Measurements from ENCODE around the gene GPR63. TPM values are rescaled to one million over a fixed set of nuclear protein-coding genes. Genes with fewer than 3 reads are reported as not detected.

Gene GPR63
- total RNA-seq, 2 donors from 2014 or later: 0.96 to 3.4 TPM

DNA sequence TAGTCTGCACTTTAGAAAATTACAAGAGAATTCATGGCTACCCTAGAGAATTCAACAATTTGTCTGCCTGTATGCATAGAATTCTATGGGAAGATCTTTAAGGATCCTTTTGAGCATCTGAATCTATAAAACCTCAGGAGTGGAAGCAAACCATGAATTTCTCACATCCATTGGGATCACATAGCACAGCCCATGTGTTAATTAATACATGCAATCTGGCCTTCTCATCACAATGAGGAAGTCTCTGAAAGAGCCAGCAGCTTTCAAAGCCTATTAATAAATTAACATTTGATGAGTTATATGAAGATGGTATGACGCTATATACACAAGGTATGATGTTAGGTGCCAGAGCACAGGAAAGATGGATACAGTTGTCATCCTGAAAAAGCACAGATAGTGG is 35.7 kb upstream of the GPR63 start:
- Histone ChIP-seq H3K9me3 (no peaks in the 10 kb centered on the region), H3K4me3 (no peak overlapping the region), H3K4me1 (replicated peaks) (no peaks in the 10 kb centered on the region), H3K27ac (no peak overlapping the region), H3K36me3 (no peaks in the 10 kb centered on the region), H3K27me3 (replicated peaks; ENCODE audit: insufficient read depth) (no peaks in the 10 kb centered on the region)
- intact Hi-C loops (cut with DNase I): no loop called here
- WGBS: 95% methylated on average over 1 of the region's 1 CpG
- TF ChIP-seq, protein P1, sequence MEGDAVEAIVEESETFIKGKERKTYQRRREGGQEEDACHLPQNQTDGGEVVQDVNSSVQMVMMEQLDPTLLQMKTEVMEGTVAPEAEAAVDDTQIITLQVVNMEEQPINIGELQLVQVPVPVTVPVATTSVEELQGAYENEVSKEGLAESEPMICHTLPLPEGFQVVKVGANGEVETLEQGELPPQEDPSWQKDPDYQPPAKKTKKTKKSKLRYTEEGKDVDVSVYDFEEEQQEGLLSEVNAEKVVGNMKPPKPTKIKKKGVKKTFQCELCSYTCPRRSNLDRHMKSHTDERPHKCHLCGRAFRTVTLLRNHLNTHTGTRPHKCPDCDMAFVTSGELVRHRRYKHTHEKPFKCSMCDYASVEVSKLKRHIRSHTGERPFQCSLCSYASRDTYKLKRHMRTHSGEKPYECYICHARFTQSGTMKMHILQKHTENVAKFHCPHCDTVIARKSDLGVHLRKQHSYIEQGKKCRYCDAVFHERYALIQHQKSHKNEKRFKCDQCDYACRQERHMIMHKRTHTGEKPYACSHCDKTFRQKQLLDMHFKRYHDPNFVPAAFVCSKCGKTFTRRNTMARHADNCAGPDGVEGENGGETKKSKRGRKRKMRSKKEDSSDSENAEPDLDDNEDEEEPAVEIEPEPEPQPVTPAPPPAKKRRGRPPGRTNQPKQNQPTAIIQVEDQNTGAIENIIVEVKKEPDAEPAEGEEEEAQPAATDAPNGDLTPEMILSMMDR (IDR thresholded peaks at IDR 0.05): no peak
- TF ChIP-seq POLR2AphosphoS5 (IDR thresholded peaks at IDR 0.05): no peak
- no peak for TF ChIP-seq POLR2A (IDR thresholded peaks at IDR 0.05)
- no peak for DNase-seq (ENCODE audit: low spot score)

- Histone ChIP-seq H3K27ac (no peak overlapping the region), H3K36me3 (no peaks in the 10 kb centered on the region), H3K9me3 (no peaks in the 10 kb centered on the region), H3K27me3 (replicated peaks; ENCODE audit: insufficient read depth) (no peaks in the 10 kb centered on the region), H3K4me1 (replicated peaks) (no peaks in the 10 kb centered on the region), H3K4me3 (no peak overlapping the region)
- TF ChIP-seq POLR2AphosphoS5 (IDR thresholded peaks at IDR 0.05): no peak
- no peak for TF ChIP-seq POLR2A (IDR thresholded peaks at IDR 0.05)
- TF ChIP-seq, protein P1 (IDR thresholded peaks at IDR 0.05): no peak
- DNase-seq (ENCODE audit: low spot score): no peak
- intact Hi-C loops (cut with DNase I): no loop called here
- 82% methylated on average over 3 of the region's 3 CpGs for WGBS
These were observed 27.8 kb upstream of the GPR63 start for GRCh38 chr6:96865055-96865405.

GRCh38 chr6:96864216-96865054 is 27.2 kb upstream of the GPR63 start:
- 61% methylated on average over 3 of the region's 3 CpGs for WGBS
- intact Hi-C loops (cut with DNase I): no loop called here
- no peak overlapping the region for H3K27ac ChIP-seq
- no peaks in the 10 kb centered on the region for H3K36me3 ChIP-seq
- no peak overlapping the region for H3K4me3 ChIP-seq
- TF ChIP-seq POLR2AphosphoS5 (IDR thresholded peaks at IDR 0.05) (no peak), POLR2A (IDR thresholded peaks at IDR 0.05) (no peak)
- TF ChIP-seq, protein P1 (IDR thresholded peaks at IDR 0.05): no peak
- H3K9me3 ChIP-seq: no peaks in the 10 kb centered on the region
- DNase-seq (ENCODE audit: low spot score): no peak
- H3K4me1 ChIP-seq (replicated peaks): no peaks in the 10 kb centered on the region
- H3K27me3 ChIP-seq (replicated peaks; ENCODE audit: insufficient read depth): no peaks in the 10 kb centered on the region

DNA sequence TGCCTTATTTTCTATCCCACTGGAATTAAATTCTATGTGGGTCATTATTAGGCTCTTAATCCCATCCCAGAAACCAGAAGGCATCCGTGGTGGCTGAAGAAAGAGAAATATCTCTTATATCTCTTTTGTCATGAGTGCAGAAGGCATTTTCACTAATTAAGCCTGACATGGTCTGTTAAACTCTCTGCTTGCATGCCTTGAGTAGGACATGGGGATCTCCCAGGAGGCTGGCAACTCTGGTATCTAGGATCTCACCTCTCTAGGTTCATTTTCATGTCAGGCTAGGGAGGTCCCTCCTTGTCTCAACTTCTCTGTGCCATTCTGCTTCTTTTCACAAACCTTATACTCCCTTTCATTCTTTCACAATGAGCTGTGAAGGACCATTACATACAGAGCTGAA is 25.3 kb upstream of the GPR63 start:
- no peak overlapping the region for H3K27ac ChIP-seq
- H3K4me1 ChIP-seq (replicated peaks): no peaks in the 10 kb centered on the region
- H3K4me3 ChIP-seq: no peak overlapping the region
- no peaks in the 10 kb centered on the region for H3K9me3 ChIP-seq
- TF ChIP-seq POLR2A (IDR thresholded peaks at IDR 0.05) (no peak), POLR2AphosphoS5 (IDR thresholded peaks at IDR 0.05) (no peak)
- TF ChIP-seq, protein P1 (IDR thresholded peaks at IDR 0.05): no peak
- no peaks in the 10 kb centered on the region for H3K36me3 ChIP-seq
- no peaks in the 10 kb centered on the region for H3K27me3 ChIP-seq (replicated peaks; ENCODE audit: insufficient read depth)
- 52% methylated on average over 1 of the region's 1 CpG for WGBS
- intact Hi-C loops (cut with DNase I): no loop called here
- no peak for DNase-seq (ENCODE audit: low spot score)

DNA sequence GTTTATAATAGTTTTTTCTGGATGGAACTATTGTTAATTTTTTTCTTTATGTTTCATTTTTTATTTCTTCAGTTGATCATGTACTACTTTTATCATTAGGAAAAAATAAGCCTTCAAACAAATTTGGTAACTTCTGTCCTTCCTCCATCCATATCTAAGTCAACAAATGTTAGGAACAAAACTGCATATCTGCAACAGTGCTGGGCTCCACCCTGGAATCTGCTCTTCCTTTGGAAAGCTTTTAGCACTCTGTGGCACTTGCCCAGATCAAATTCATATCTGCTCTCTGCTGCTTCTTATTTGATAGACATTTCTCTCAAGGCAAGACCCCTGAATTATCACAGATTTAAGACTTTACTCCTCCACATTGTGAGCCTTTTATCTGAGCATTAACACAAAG is 24.3 kb upstream of the GPR63 start:
- H3K36me3 ChIP-seq: no peaks in the 10 kb centered on the region
- H3K4me1 ChIP-seq (replicated peaks): no peaks in the 10 kb centered on the region
- H3K4me3 ChIP-seq: no peak overlapping the region
- intact Hi-C loops (cut with DNase I): no loop called here
- no peak for TF ChIP-seq POLR2AphosphoS5 (IDR thresholded peaks at IDR 0.05)
- no peak for TF ChIP-seq POLR2A (IDR thresholded peaks at IDR 0.05)
- no peak overlapping the region for H3K27ac ChIP-seq
- DNase-seq (ENCODE audit: low spot score): no peak
- H3K9me3 ChIP-seq: no peaks in the 10 kb centered on the region
- H3K27me3 ChIP-seq (replicated peaks; ENCODE audit: insufficient read depth): no peaks in the 10 kb centered on the region
